WERI-Rb-1 (cell line): ENCODE measurements around the gene ADRA2C.

ENCODE experiments used
- DNase-seq: peaks from one replicate; pipeline ENCODE4 v3.0.0-alpha.2; 2020
- H3K27ac ChIP-seq: fragments of 250-450 bp; sonication (Bioruptor Pico); 2 replicates; pipeline ENCODE4 v1.5.1; 2020; ENCODE audit warnings: mild to moderate bottlenecking, moderate library complexity
- H3K27me3 ChIP-seq: fragments of 250-450 bp; sonication (Bioruptor Pico); 2 replicates; pipeline ENCODE4 v1.5.1; 2021; ENCODE audit warnings: mild to moderate bottlenecking, low read depth, moderate library complexity; ENCODE audit not compliant: insufficient read depth, severe bottlenecking
- H3K36me3 ChIP-seq: fragments of 250-450 bp; sonication (Bioruptor Pico); 2 replicates; pipeline ENCODE4 v1.5.1; 2020; ENCODE audit warnings: mild to moderate bottlenecking, moderate library complexity
- H3K4me3 ChIP-seq: 2 replicates; pipeline ENCODE4 v1.5.1; 2011; ENCODE audit warnings: low read depth, mild to moderate bottlenecking, control low read depth, low read length
- H3K9me3 ChIP-seq: fragments of 250-450 bp; sonication (Bioruptor Pico); 2 replicates; pipeline ENCODE4 v1.5.1; 2021; ENCODE audit warnings: mild to moderate bottlenecking, moderate library complexity; ENCODE audit not compliant: severe bottlenecking
- TF ChIP-seq, protein P1 (sequence below): IDR thresholded peaks from 2 replicates; pipeline ENCODE4 v1.5.1; 2011; ENCODE audit warnings: low read depth, mild to moderate bottlenecking, control low read depth, inconsistent platforms, low read length

The ADRA2C gene

DNA sequence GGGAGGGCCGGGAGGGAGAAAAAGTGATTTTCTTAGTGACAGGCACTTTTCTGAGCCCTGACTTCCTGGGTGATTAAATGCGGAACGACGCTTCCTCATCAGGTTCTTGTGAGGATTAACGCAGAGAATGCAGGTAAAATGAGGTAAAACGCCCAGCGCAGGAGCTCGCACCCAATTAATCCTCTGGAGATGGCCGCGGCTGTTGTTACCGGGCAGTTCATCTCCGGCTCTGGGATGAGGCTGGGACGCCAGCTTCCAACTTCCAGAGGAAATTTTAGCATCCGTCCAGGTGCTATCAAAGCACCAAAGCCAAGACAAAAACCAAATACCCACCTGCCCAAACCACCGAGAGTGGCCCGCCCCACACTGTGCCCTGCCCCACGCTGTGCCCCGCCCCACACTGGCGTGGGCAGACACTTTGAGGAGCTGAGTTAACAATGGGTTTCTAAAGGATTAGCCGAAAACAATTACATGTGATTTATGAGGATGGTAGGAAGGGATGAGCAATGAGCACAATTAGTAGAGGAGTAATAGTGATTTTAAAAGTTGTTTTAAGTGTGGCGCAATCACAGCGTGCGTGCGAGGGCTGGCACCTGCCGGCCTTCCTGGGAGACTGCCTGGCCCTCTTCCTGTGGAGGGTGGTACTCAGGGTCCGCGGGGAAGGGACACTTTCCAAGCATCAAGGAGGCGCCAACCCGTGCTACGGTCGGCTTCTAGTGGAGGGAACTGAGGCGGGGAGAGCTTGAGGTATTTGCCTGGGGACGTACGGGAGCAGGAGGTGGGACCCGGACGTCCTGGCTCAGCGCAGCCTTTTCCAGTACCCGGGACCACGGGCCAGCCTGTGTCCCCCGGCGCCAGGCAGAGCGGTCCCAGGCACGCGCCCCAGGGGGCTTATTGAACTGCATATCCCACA, 41.6 kb upstream of the ADRA2C start:
- H3K4me3 ChIP-seq: peak overlapping the region; percentile 35
- TF ChIP-seq, protein P1, sequence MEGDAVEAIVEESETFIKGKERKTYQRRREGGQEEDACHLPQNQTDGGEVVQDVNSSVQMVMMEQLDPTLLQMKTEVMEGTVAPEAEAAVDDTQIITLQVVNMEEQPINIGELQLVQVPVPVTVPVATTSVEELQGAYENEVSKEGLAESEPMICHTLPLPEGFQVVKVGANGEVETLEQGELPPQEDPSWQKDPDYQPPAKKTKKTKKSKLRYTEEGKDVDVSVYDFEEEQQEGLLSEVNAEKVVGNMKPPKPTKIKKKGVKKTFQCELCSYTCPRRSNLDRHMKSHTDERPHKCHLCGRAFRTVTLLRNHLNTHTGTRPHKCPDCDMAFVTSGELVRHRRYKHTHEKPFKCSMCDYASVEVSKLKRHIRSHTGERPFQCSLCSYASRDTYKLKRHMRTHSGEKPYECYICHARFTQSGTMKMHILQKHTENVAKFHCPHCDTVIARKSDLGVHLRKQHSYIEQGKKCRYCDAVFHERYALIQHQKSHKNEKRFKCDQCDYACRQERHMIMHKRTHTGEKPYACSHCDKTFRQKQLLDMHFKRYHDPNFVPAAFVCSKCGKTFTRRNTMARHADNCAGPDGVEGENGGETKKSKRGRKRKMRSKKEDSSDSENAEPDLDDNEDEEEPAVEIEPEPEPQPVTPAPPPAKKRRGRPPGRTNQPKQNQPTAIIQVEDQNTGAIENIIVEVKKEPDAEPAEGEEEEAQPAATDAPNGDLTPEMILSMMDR: peak; percentile 36
- peak; percentile 88 for DNase-seq

DNA sequence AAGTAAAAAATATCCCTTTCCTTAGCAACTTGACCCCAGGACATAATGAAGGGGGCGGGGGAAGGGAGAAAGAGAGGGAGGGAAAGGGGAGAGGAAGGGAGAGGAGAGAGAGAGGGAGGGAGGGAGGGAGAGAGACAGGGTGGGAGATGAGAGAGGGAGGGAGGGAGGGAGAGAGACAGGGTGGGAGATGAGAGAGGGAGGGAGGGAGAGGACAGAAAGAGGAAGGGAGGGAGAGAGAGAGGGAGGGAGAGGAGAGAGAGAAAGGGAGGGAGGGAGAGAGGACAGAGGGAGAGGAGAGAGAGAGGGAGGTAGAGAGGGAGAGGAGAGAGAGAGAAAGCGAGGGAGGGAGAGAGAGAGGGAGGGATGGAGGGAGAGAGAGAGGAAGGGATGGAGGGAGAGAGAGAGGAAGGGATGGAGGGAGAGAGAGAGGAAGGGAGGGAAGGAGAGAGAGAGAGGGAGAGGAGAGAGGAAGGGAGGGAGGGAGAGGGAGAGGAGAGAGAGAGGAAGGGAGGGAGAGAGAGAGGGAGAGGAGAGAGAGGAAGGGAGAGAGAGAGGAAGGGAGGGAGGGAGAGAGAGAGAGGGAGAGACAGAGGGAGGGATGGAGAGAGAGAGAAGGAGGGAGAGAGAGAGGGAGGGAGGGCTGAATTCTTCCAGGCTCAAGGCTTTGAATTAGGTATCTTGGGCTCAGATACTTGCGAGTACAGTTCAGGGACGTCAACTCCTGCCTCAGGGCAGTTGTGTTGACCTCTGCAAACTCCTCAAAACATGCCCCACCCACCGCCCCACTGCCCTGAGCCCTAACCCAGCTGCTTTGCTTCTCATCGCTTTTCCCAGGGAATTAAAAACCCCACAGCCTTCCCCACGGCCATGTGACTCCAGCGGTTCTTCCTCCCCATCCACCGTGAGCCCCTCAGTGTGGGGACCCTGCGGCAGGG, 40.0 kb upstream of the ADRA2C start:
- TF ChIP-seq, protein P1: no peak
- Histone ChIP-seq H3K4me3 (no peak overlapping the region), H3K36me3 (no peaks in the 10 kb centered on the region), H3K9me3 (no peaks in the 10 kb centered on the region), H3K27me3 (peaks cover 9% of the 10 kb centered on the region), H3K27ac (no peak overlapping the region)
- DNase-seq: no peak

More for the DNA sequence above, 41.6 kb upstream of the ADRA2C start:
- Histone ChIP-seq H3K27me3 (peaks cover 9% of the 10 kb centered on the region), H3K27ac (no peak overlapping the region; the same call in 1 of the 2 replicates), H3K36me3 (no peaks in the 10 kb centered on the region), H3K9me3 (no peaks in the 10 kb centered on the region)

DNA sequence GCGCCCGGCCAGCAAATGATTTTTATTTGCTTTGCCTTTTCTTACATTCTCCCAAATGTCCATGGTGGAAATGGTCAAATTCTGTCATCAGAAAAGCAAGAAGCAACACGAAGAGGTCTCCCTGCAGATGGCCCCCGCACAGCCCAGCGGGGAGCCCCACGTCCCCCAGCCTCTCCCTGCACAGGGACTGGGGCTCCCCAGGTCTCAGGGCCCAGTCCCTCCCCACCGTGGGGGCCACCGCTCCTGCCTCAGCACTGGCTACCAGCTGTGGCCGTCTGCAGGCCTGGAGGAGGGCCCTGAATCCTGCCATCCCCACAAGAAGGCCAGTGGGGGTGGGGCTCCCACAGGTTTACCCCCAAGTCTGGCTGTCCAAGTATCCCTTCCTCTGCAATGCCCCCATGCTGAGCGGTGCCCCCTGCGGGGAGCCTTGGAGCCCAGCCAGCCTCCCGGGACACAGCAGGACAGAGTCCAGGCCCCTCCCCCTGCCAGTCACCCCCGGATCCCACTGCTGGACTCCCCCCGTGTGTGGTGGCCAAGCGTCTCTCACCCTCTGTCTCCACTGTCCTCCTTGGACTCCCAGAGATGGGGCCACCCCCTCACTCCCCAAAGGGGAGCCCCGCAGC, 38.2 kb upstream of the ADRA2C start:
- TF ChIP-seq, protein P1: no peak
- no peak overlapping the region for H3K4me3 ChIP-seq
- no peaks in the 10 kb centered on the region for H3K9me3 ChIP-seq
- no peak overlapping the region for H3K27ac ChIP-seq
- no peaks in the 10 kb centered on the region for H3K36me3 ChIP-seq
- H3K27me3 ChIP-seq: peaks cover 9% of the 10 kb centered on the region
- DNase-seq: no peak

DNA sequence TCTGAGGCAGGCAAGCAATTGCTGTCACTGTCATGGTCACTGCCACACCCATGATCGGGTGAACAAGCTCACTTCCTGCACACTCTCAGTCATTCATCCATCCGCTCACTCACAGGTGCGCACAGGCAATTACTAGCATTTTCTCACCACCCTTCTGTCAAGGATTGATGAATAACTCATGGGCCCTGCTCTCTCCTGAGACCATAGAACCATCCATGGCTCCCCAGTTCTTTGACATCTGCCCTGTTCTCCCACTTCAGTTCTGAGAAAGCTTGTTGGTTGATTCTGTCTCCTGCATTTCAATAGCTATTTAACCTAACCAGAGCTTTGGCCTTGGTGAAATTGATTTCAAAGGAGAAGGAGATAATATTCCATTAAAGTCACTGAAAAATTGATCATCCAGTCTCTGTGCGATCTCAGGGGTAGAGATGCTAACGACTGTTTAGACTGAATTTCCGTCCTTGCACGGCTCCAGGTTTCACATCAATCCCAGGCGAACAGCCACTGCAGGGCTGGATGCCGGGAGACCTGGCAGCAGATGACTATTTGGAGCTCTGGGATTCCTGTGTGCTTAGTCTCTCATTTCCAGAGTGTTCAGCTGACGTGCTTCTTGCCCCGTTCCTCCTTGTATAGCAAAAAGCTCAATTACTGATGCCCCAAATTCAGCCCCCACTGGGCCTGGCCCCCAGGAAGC, 36.9 kb upstream of the ADRA2C start:
- TF ChIP-seq, protein P1: no peak
- no peak for DNase-seq

DNA sequence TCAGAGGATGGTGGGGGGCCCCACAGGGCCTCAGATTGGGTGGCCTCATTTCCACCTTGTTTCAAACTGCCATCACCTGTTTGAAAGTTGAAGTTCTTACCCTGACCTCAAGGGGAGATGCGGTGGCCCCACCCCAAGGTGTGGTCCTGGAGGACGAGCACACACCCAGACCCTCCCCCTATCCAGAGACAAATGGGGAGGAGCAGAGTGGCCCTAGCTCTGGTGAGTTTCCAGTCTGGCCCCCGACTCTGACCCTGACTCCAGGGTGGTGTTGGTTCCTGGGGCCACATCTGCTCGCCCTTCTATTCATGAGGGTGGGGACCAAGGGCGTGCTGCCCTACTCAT, 36.3 kb upstream of the ADRA2C start:
- no peak for DNase-seq
- H3K4me3 ChIP-seq: no peak overlapping the region
- H3K9me3 ChIP-seq: no peaks in the 10 kb centered on the region
- H3K27me3 ChIP-seq: peaks cover 9% of the 10 kb centered on the region
- TF ChIP-seq, protein P1: no peak
- no peak overlapping the region for H3K27ac ChIP-seq
- no peaks in the 10 kb centered on the region for H3K36me3 ChIP-seq

More for the DNA sequence above, 36.9 kb upstream of the ADRA2C start:
- Histone ChIP-seq H3K9me3 (no peaks in the 10 kb centered on the region), H3K27ac (no peak overlapping the region), H3K36me3 (no peaks in the 10 kb centered on the region), H3K27me3 (peaks cover 9% of the 10 kb centered on the region), H3K4me3 (no peak overlapping the region)
